DMS153 treated with DMSO at 0.1 percent for 48 hours (cell line): ENCODE data around the gene PHTF1.

Experiments used
- DNase-seq: peaks from one replicate; lab custom pipeline; 2025; ENCODE audit not compliant: unreplicated experiment; lab: John Stamatoyannopoulos, UW

The PHTF1 gene

DNA sequence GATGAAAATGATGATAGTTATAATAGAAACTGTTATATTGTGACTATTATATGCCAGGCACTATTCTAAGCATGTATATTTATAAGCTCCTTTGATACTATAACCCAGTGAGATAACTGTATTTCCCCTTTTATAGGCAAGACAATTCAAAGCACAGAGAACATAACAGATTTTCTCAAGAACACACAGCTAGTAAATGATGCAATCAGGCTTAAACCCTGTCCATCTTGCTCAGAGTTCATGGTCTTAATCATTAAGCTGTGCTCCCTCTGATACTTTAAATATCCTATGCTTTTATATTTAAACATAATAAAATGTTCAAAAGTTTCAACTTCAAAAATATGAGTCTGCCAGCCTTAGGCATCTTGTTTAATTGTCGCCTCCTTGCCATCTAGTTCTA is 88.6 kb downstream of the PHTF1 start:
- DNase-seq: no peak

DNA sequence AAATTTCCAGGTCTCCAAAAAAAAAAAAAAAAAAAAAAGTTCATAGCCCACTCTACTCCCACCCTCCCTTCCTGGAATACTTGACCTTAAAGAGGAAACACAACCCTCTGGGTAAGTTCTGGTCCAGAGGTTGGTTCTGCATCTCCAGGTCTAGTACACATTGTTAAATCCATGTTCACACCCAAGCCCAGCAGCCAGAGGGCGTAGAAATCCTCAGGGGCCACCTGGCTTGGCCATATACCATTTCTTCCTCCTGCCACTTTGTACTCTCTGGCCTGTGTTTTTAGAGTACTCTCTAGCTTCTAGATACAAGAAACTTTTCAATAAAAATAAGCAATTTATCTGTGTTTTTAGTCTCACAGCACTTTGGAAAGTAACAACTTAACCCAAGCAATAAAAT is 89.3 kb downstream of the PHTF1 start:
- DNase-seq: no peak

DNA sequence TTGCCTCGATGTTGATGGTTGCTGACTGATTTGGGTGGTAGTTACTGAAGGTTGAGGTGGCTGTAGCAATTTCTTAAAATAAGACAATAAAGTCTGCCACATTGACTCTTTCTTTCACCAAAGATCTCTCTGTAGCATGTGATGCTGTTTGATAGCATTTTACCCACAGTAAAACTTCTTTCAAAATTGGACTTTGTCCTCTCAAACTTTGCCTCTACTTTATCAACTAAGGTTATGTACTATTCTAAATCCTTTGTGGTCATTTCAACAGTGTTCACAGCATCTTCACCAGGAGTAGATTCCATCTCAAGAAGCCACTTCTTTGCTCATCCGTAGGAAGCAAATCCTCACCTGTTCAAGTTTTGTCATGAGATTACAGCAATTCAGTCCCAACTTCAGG is 93.2 kb downstream of the PHTF1 start:
- no peak for DNase-seq

DNA sequence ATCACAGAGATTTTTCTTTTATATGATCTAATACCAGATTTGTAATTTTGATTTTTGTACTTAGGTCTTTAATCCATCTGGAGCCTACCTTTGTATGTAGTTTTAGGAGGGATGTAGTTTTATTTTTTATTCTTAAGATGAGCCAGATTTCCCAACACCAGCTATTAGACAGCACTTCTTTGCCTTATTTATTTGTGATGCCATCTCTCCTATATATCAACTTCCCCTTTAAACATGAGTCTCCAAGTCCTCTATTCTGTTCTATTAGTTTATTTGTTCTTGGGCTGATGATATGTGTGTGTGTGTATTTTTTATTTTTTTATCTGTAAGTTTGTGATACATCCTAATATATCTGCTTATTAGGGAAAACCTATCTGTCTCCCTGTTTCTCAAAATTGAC is 94.2 kb downstream of the PHTF1 start:
- no peak for DNase-seq

DNA sequence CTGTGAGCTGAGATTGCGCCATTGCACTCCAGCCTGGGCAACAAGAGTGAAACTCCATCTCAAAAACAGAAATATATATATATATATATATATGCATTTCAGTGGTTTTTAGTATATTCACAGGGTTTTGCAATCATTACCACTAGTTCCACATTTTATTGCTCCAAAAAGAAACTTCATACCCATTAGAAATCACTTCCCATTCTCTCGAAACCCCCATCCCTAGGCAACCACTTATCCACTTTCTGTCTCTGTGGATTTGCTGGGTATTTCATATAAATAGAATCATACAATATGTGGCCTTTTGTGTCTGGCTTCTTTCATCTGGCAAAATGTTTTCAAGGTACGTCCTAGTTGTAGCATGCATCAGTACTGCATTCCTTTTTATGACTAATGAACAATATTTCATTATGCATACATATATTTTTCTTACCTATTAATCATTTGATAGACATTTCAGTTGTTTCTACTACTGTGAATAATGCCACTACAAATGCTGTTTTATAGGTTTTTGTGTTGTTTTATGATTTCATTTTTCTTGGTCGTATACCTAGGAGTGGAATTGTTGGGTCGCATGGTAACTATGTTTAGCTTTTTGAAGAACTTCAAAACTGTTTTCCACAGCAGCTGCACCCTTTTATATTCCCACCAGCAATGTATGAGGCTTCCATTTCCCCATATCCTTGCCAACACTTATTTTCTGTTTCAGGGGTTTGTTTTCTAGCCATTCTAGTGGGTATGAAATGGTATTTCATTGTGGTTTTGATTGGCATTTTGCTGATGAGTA is 95.9 kb downstream of the PHTF1 start:
- no peak for DNase-seq

DNA sequence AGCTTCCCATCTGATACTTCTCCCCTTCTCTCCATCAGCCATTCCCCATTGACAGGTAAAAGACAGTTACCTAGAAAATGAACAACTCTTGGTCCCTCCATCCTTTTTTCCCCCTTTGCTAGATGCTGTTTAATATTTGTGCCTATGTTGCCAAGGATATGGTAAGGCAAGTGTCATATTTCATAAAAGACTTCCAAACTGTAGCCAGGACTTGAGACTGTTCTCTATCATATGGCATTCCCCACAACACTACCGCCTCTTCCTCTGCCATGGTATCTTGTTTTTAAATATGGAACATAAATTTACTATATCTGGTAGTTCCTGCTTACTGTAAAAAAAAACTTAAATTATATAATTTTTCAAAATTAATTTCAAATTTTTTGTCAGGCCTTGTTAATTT is 97.2 kb downstream of the PHTF1 start:
- no peak for DNase-seq

DNA sequence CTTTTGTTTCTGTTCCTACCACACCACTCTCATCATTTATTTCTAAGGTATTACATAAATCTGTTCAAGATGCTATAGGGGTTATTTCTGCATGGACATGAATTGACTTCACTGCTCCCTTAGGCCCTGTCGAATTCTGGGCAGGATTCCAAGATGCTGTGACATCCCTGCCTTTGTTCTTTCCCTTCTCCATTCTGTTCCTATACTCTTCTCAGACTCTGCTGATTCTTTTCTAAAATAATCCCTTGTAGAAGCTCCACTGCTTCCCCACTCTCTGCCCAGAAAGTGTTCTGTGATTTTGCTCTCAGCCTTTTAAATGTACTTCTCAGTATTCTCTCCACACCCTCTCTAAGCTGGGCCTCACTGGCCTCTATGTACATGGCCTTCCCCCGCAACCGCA is 99.2 kb downstream of the PHTF1 start:
- no peak for DNase-seq

DNA sequence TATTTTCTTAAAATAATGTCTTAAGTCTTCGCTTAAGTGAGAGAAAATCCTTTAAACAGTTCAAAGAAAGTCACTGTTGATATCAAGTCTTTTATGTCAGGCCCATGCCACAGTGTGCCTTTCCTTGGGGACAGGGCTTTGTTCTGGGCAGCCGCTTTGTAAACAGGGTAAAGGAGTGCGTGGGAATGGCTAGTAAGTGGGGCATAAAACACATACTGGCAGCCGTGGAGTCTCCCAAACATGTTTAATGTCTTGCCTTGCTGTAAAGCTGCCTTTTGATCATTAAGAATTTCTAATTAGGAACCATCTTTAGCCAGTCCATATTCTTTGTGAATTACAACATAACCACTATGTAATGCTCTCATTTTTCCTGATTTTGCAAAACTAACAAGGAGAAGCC is 99.7 kb downstream of the PHTF1 start:
- DNase-seq: no peak

DNA sequence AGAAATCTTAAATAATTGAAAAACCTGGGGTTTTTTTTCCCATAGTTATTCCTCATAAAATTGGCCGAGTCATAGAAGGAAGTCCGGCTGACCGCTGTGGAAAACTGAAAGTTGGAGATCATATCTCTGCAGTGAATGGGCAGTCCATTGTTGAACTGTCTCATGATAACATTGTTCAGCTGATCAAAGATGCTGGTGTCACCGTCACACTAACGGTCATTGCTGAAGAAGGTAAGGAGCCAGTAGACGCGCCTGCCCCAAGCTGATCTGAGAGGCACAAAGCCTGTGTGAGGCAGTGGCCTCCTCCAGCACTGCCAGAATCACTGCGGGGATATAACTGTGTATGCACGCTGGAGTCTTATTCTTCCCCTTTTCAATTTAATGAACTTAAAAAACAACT is 100.3 kb downstream of the PHTF1 start:
- no peak for DNase-seq

DNA sequence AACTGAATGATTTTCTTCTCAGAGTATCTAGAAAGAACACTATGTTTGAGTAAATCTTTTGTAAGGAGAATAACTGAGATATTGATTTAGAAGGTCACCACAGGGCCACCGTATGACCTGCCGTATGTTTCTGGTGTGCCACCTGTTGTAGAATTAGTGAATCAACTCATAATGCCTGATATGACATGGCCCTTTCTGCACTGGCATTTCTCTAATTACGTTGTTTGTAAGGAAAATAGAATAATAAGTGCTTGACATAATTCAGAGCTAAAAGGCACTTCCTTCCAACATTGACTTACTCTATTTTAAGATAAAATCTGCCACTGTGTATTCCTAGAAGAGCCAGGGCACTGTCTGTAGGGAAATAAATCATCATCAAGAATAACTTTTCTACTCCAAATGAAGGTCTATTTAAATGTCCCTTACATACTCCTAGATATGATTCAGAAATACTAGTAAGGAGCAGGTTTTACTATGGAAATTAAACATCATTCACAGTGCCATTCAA is 101.7 kb downstream of the PHTF1 start:
- DNase-seq: no peak

DNA sequence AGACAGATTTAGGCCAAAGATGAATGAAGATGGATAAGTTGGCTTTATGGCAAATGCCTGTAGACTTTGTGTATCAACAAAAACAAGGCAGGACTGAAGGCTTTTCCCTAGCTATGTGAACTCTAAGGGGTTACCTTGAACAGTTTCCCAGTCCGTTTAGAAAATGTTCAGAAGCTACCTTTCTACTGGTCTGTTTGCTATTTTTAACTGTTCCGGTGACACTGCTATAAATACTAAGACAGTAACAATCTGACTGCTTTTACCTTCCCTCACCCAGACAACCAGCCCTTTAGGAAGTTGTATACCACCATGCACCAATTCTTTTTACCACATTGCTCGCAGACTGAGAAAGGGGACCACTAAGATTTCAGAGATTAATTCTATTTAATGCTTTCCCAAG is 102.2 kb downstream of the PHTF1 start:
- no peak for DNase-seq

DNA sequence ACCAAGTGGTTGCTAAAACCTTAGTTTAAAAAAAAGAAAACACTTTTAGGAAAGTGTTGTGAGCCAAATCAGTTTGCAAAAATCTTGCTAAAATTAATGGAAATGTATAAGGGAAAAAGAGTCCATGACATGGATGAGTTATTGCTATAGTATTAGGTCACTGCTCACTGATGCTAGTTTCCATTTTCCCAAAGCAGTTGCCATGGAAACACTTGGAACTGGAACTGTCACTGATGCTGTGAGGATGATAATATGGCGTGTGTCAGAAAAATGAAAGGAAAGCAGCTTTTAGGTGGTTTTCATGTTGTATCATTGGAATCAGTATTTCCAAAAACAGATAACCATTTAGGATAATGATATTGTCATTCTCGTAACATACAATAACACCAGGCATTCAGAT is 104.4 kb downstream of the PHTF1 start:
- DNase-seq: no peak

DNA sequence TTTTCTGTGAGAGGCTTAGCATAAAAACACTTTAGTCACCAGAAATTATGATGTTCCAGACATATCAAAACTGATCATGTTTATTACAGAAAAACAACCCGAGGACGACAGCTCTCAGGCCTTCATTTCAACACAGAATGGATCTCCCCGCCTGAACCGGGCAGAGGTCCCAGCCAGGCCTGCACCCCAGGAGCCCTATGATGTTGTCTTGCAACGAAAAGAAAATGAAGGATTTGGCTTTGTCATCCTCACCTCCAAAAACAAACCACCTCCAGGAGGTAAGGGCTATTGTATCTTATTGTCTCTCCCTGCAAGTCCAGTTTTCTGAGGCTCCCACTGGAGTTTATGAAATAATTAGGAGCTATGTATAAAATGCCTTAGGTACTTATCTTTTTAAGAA is 105.5 kb downstream of the PHTF1 start:
- no peak for DNase-seq

DNA sequence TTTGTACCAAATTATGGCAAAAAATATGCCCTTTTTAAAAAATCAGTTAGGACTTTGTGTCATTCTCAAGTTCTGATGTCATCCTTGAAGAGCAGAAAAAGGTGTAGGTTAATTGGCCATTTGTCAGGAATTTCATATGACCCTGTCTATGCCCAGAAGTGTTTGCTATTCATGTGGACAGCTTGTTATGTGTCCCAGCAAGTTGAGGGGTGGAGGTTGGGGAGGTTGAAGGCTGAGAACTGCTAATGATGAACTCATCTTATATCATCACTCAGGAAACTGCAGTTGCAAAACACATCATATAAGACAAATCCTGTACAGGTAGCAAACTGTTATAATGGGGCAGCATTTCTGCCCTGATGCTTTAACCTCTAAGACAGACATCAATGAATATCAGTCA is 106.5 kb downstream of the PHTF1 start:
- DNase-seq: no peak

DNA sequence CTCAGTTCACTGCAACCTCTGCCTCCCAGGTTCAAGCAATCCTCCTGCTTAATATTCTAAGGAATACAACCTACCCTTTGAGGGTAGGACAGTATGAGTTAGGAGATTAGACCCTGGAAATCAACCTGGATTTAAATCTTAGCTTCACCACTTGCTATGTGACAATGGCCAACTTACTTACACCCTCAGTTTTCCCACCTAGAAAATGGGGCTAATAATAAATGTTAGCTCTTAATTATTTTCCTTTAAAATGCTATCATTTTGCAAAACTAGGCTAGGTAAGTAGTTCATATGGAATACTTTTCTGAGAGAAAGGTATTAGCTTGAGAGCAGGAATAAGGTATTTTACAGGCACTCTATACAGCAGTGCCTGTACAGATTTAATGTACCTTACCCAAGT is 110.8 kb downstream of the PHTF1 start:
- DNase-seq: no peak

DNA sequence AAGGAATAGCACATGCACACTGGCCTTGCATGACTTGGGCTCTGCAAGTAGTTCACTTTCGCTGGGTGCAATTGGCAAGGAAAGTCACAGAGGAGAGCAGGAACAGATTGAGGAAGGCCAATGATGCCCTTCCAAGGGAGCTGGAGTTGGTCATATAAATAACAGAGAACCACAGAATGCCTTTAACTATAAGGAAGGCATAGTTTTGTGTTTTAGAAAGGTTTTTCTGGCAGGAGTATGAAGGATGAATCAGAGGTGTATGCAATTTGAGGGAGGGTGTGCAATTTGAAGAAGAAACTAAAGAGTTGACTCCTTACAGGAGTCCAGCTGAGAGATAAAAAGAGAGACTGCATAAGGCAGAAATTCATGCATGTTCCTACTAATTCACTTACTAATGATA is 112.1 kb downstream of the PHTF1 start:
- no peak for DNase-seq
